ENCODE data around the gene RNGTT. TPM values are rescaled to one million over a fixed set of nuclear protein-coding genes. Genes with fewer than 3 reads are reported as not detected.

Gene RNGTT
- total RNA-seq, 1 experiment from 2014 or later: 15.2 TPM

DNA sequence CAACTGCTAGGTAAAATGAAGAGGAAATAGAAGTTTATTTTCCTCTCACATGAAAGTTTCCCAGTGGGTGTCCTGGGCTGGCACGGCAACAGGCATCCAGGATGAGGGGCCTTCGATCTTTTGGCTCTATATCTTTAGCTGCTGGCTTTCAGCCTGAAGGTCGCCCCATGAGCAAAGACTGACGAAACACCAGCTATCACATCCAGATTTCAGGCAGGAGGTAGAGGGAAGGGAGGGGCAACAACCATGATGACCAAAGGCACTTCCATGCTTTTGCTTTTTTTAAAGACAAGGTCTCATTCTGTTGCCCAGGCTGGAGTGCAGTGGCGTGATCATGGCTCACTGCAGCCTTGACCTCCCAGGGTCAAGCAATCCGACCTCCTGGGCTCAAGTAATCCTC lies 387.9 kb downstream of the RNGTT start:
- Histone ChIP-seq H2AFZ (no peak overlapping the region), H3K27ac (no peak overlapping the region), H3K9me2 (ENCODE audit: insufficient read depth) (no peaks in the 10 kb centered on the region), H3K9me3 (ENCODE audit: insufficient read depth, low read depth) (no peaks in the 10 kb centered on the region), H3K4me1 (replicated peaks; ENCODE audit: insufficient read depth) (no peaks in the 10 kb centered on the region), H3F3A (ENCODE audit: insufficient read depth, low read depth) (no peaks in the 10 kb centered on the region), H3K79me2 (ENCODE audit: low read depth) (no peaks in the 10 kb centered on the region), H3K4me3 (no peak overlapping the region), H3K4me2 (no peak overlapping the region), H4K20me1 (ENCODE audit: insufficient read depth) (no peaks in the 10 kb centered on the region), H3K36me3 (ENCODE audit: low read depth) (no peaks in the 10 kb centered on the region), H3K27me3 (ENCODE audit: insufficient read depth, low read depth) (peaks cover 9% of the 10 kb centered on the region; the same call in 1 of the 2 replicates)
- intact Hi-C loops (cut with micrococcal nuclease; ENCODE audit: unreplicated experiment): no loop called here
- ChIA-PET CTCF (no interaction called here), POLR2A (ENCODE audit: unreplicated experiment) (no interaction called here)
- DNase-seq: no peak
- BruUV-seq (replicated peaks): no TSS peak
- TF ChIP-seq EZH2 (IDR thresholded peaks at IDR 0.05; ENCODE audit: low read depth): no peak
- TF ChIP-seq, protein P1, sequence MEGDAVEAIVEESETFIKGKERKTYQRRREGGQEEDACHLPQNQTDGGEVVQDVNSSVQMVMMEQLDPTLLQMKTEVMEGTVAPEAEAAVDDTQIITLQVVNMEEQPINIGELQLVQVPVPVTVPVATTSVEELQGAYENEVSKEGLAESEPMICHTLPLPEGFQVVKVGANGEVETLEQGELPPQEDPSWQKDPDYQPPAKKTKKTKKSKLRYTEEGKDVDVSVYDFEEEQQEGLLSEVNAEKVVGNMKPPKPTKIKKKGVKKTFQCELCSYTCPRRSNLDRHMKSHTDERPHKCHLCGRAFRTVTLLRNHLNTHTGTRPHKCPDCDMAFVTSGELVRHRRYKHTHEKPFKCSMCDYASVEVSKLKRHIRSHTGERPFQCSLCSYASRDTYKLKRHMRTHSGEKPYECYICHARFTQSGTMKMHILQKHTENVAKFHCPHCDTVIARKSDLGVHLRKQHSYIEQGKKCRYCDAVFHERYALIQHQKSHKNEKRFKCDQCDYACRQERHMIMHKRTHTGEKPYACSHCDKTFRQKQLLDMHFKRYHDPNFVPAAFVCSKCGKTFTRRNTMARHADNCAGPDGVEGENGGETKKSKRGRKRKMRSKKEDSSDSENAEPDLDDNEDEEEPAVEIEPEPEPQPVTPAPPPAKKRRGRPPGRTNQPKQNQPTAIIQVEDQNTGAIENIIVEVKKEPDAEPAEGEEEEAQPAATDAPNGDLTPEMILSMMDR (conservative IDR thresholded peaks at IDR 0.05): no peak

DNA sequence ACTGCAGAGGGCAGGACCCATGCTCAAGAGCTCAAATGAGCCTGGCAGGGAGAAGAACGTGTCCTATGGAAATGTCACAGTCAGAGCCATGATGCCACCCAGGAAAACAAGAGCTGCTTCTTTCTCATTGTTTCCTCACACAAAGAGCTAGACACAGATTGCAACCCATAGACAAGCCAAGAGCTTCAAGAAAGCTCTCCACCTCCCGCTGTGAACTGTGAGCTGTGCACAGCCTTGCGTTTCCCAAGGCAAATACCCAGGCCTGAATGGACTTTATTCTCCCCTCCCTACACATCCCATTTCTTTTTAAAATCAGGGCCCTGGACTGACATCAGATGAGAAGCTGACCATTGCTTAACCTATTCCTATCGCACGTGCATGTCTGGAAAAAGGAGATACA lies 388.8 kb downstream of the RNGTT start:
- Histone ChIP-seq H2AFZ (no peak overlapping the region), H3K9me3 (ENCODE audit: insufficient read depth, low read depth) (no peaks in the 10 kb centered on the region), H4K20me1 (ENCODE audit: insufficient read depth) (no peaks in the 10 kb centered on the region), H3K4me1 (replicated peaks; ENCODE audit: insufficient read depth) (no peaks in the 10 kb centered on the region), H3F3A (ENCODE audit: insufficient read depth, low read depth) (no peaks in the 10 kb centered on the region), H3K4me2 (no peak overlapping the region), H3K79me2 (ENCODE audit: low read depth) (no peaks in the 10 kb centered on the region), H3K27me3 (ENCODE audit: insufficient read depth, low read depth) (0 out of 2 replicates have a peak, but pooled peaks cover 8% of the 10 kb centered on the region), H3K27ac (no peak overlapping the region), H3K4me3 (no peak overlapping the region), H3K36me3 (ENCODE audit: low read depth) (no peaks in the 10 kb centered on the region), H3K9me2 (ENCODE audit: insufficient read depth) (no peaks in the 10 kb centered on the region)
- no peak for DNase-seq
- intact Hi-C loops (cut with micrococcal nuclease; ENCODE audit: unreplicated experiment): no loop called here
- no TSS peak for BruUV-seq (replicated peaks)
- TF ChIP-seq EZH2 (IDR thresholded peaks at IDR 0.05; ENCODE audit: low read depth): no peak
- TF ChIP-seq, protein P1 (conservative IDR thresholded peaks at IDR 0.05): no peak
- ChIA-PET CTCF (no interaction called here), POLR2A (ENCODE audit: unreplicated experiment) (no interaction called here)

GRCh38 chr6:88574031-88574430 lies 389.4 kb downstream of the RNGTT start:
- H3K27me3 ChIP-seq (ENCODE audit: insufficient read depth, low read depth): 0 out of 2 replicates have a peak, but pooled peaks cover 5% of the 10 kb centered on the region
- no TSS peak for BruUV-seq (replicated peaks)
- intact Hi-C loops (cut with micrococcal nuclease; ENCODE audit: unreplicated experiment): no loop called here
- ChIA-PET CTCF (no interaction called here), POLR2A (ENCODE audit: unreplicated experiment) (no interaction called here)
- DNase-seq: no peak
- no peak overlapping the region for H2AFZ ChIP-seq
- TF ChIP-seq, protein P1 (conservative IDR thresholded peaks at IDR 0.05): no peak
- no peak for TF ChIP-seq EZH2 (IDR thresholded peaks at IDR 0.05; ENCODE audit: low read depth)
- H3K27ac ChIP-seq: no peak overlapping the region
- H3K36me3 ChIP-seq (ENCODE audit: low read depth): no peaks in the 10 kb centered on the region
- no peaks in the 10 kb centered on the region for H3F3A ChIP-seq (ENCODE audit: insufficient read depth, low read depth)
- no peaks in the 10 kb centered on the region for H3K79me2 ChIP-seq (ENCODE audit: low read depth)
- H3K4me3 ChIP-seq: no peak overlapping the region
- H4K20me1 ChIP-seq (ENCODE audit: insufficient read depth): no peaks in the 10 kb centered on the region
- no peak overlapping the region for H3K4me2 ChIP-seq
- H3K9me2 ChIP-seq (ENCODE audit: insufficient read depth): no peaks in the 10 kb centered on the region
- H3K9me3 ChIP-seq (ENCODE audit: insufficient read depth, low read depth): no peaks in the 10 kb centered on the region
- H3K4me1 ChIP-seq (replicated peaks; ENCODE audit: insufficient read depth): no peaks in the 10 kb centered on the region
